B cell (primary cell): ENCODE results near the gene STRN. TPM values are rescaled to one million over a fixed set of nuclear protein-coding genes. Genes with fewer than 3 reads are reported as not detected.

Source experiments
- ATAC-seq: fragments of 200-7000 bp; cut with Tn5 transposase; one replicate; pipeline ENCODE4 v1.10.0; 2021; ENCODE audit warnings: low read depth, mild to moderate bottlenecking, moderate number of reproducible peaks, moderate library complexity
- CTCF ChIA-PET: fragments of 350-600 bp; sonication (Branson Sonifier 250); formaldehyde crosslinking; loops from one replicate; lab custom pipeline; 2021; ENCODE audit warnings: antibody characterized with exemption, inconsistent platforms; lab: Charles Lee
- POLR2A ChIA-PET: fragments of 350-600 bp; sonication (Branson Sonifier 250); formaldehyde crosslinking; loops from one replicate; lab custom pipeline; 2021; ENCODE audit warnings: antibody characterized with exemption; lab: Charles Lee
- DNase-seq: peaks from one replicate; pipeline ENCODE4 v3.0.0; 2013
- H2AFZ ChIP-seq: 2 replicates; pipeline ENCODE4 v1.6.1; 2012; ENCODE audit warnings: mild to moderate bottlenecking, low read depth, low read length; ENCODE audit not compliant: insufficient read depth, poor library complexity, severe bottlenecking
- H3K27ac ChIP-seq, 2 donors: 1 replicate in 1 of 2; 2 replicates in 1 of 2; pipeline ENCODE4 v1.5.1; 2012 to 2013; ENCODE audit warnings: low read length in 2 of 2, mild to moderate bottlenecking in 2 of 2, moderate library complexity in 1 of 2
- H3K27me3 ChIP-seq, 4 experiments: fragments of 200-600 bp in 1 of 4; sonication (generic) in 1 of 4; replicated peaks in 1 of 4; 1 replicate in 2 of 4; 2 replicates in 2 of 4; pipeline versions ENCODE4 v1.6.1 to v1.7.0; 2013 to 2016; ENCODE audit warnings: low read length in 3 of 4, mild to moderate bottlenecking in 2 of 4, mixed read lengths in 1 of 4, moderate library complexity in 1 of 4; ENCODE audit not compliant: insufficient read depth in 4 of 4, control insufficient read depth in 3 of 4; ENCODE audit errors: control extremely low read depth in 1 of 4
- H3K36me3 ChIP-seq, 2 experiments: replicated peaks in 1 of 2; 1 replicate in 1 of 2; 2 replicates in 1 of 2; pipeline versions ENCODE4 v1.6.1 to v1.7.1; 2013; ENCODE audit warnings: low read length in 1 of 2; ENCODE audit not compliant: insufficient read depth in 2 of 2, control insufficient read depth in 1 of 2; ENCODE audit errors: control extremely low read depth in 1 of 2, extremely low read depth in 1 of 2
- H3K4me1 ChIP-seq, 2 donors: fragments of 200-600 bp in 1 of 2; sonication (generic) in 1 of 2; 1 replicate in 1 of 2; 2 replicates in 1 of 2; pipeline versions ENCODE4 v1.5.1 to v1.6.1; 2013 to 2017; ENCODE audit warnings: low read length in 2 of 2; ENCODE audit not compliant: control insufficient read depth in 2 of 2, insufficient read depth in 2 of 2
- H3K4me2 ChIP-seq: replicated peaks from 2 replicates; pipeline ENCODE3; 2012; ENCODE audit warnings: mild to moderate bottlenecking, low read depth, low read length; ENCODE audit not compliant: poor library complexity, severe bottlenecking
- H3K4me3 ChIP-seq, 5 experiments: fragments of 200-600 bp in 1 of 5; sonication (generic) in 1 of 5; 1 replicate in 3 of 5; 2 replicates in 2 of 5; pipeline versions ENCODE4 v1.5.1 to v1.7.0; 2011 to 2016; ENCODE audit warnings: low read length in 4 of 5, mild to moderate bottlenecking in 4 of 5, low read depth in 2 of 5, control low read depth in 1 of 5, moderate library complexity in 1 of 5; ENCODE audit not compliant: insufficient read depth in 1 of 5; ENCODE audit errors: control extremely low read depth in 1 of 5, extremely low read depth in 1 of 5
- H3K79me2 ChIP-seq: fragments of 200-600 bp; sonication (generic); one replicate; pipeline ENCODE4 v1.6.0; 2016; ENCODE audit warnings: low read length; ENCODE audit not compliant: control insufficient read depth, insufficient read depth
- H3K9ac ChIP-seq: fragments of 200-600 bp; sonication (generic); 2 replicates; pipeline ENCODE4 v1.6.1; 2017; ENCODE audit warnings: mild to moderate bottlenecking, low read length, moderate library complexity
- H3K9me3 ChIP-seq, 3 donors: one replicate each; pipeline versions ENCODE4 v1.6.1 to v1.7.1; 2013; ENCODE audit warnings: low read length in 2 of 3; ENCODE audit not compliant: control insufficient read depth in 2 of 3, insufficient read depth in 1 of 3; ENCODE audit errors: control extremely low read depth in 1 of 3
- H4K20me1 ChIP-seq: 2 replicates; pipeline ENCODE4 v1.6.0; 2012; ENCODE audit warnings: mild to moderate bottlenecking, low read length; ENCODE audit not compliant: insufficient read depth, control insufficient read depth, poor library complexity, severe bottlenecking
- H3K27ac Mint-ChIP-seq: one replicate; pipeline ENCODE4 v1.8.0; 2021; ENCODE audit warnings: mixed read lengths
- H3K27me3 Mint-ChIP-seq: one replicate; pipeline ENCODE4 v1.8.0; 2021; ENCODE audit warnings: mixed read lengths
- H3K4me1 Mint-ChIP-seq: one replicate; pipeline ENCODE4 v1.8.0; 2021; ENCODE audit warnings: mixed read lengths
- H3K4me3 Mint-ChIP-seq: one replicate; pipeline ENCODE4 v1.8.0; 2021; ENCODE audit warnings: mixed read lengths
- H3K9me3 Mint-ChIP-seq: one replicate; pipeline ENCODE4 v1.8.0; 2022; ENCODE audit warnings: mixed read lengths; ENCODE audit not compliant: insufficient read depth
- EZH2 ChIP-seq: IDR thresholded peaks from 2 replicates; pipeline ENCODE4 v1.6.1; 2012; ENCODE audit warnings: borderline replicate concordance, low read depth, mild to moderate bottlenecking, moderate library complexity, low read length; ENCODE audit not compliant: insufficient read depth, poor library complexity, severe bottlenecking
- WGBS: methylation state at CpG from one replicate; pipeline ENCODE4 v1.1.5; 2013; ENCODE audit warnings: missing lambda C conversion rate; ENCODE audit not compliant: insufficient coverage; 5-methylcytosine and 5-hydroxymethylcytosine counted together
- intact Hi-C: fragments of 100-400 bp; cut with micrococcal nuclease; formaldehyde crosslinking; loops from one replicate; pipeline ENCODE4 v1.10.0; 2022
- polyA plus RNA-seq: library from polyadenylated mRNA; depleted of rRNA; stranded (reverse); fragments of >200 nt; gene quantifications from 2 replicates; pipeline ENCODE4 v1.2.3, GENCODE V29; 2012
- total RNA-seq, 2 donors: library from RNA; stranded (reverse); fragments of 120-200 nt in 1 of 2; gene quantifications; 1 replicate in 1 of 2; 2 replicates in 1 of 2; pipeline versions ENCODE4 v1.2.3 to v1.2.4, GENCODE V29; 2013 to 2022
- TF ChIP-seq, protein P1 (sequence below): fragments of 200-600 bp; IDR thresholded peaks from one replicate; pipeline ENCODE4 v1.8.0; 2022; ENCODE audit warnings: antibody characterized with exemption, mild to moderate bottlenecking

STRN gene
- total and polyA plus RNA-seq, 2 donors (not counting 1 experiment from before 2014, with no cell fraction given): 5.8 to 38.6 TPM

DNA sequence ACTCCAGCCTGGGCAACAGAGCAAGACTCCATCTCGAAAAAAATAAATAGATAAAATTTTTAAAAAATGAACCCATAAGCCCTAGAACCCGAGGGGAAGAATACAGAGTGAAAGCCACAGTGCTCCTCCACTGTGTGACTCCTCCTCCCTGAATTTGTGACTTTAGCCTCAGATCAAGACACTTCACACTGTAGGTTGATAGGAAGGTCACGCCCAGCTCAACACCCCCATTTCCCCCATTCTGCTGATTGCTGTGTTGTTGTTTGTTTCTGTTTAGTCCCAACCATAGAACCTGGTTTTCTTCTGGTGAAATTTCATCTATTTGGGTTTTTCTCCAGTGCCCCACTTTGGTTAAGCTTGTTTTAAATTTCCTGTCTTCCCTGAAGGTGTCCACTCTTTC lies 167.6 kb downstream of the STRN start:
- TF ChIP-seq, protein P1, sequence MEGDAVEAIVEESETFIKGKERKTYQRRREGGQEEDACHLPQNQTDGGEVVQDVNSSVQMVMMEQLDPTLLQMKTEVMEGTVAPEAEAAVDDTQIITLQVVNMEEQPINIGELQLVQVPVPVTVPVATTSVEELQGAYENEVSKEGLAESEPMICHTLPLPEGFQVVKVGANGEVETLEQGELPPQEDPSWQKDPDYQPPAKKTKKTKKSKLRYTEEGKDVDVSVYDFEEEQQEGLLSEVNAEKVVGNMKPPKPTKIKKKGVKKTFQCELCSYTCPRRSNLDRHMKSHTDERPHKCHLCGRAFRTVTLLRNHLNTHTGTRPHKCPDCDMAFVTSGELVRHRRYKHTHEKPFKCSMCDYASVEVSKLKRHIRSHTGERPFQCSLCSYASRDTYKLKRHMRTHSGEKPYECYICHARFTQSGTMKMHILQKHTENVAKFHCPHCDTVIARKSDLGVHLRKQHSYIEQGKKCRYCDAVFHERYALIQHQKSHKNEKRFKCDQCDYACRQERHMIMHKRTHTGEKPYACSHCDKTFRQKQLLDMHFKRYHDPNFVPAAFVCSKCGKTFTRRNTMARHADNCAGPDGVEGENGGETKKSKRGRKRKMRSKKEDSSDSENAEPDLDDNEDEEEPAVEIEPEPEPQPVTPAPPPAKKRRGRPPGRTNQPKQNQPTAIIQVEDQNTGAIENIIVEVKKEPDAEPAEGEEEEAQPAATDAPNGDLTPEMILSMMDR: no peak
- no peak for TF ChIP-seq EZH2
- intact Hi-C loops: no loop called here
- H3K4me3 Mint-ChIP-seq: no peak overlapping the region
- H3K27me3 Mint-ChIP-seq: peaks cover 32% of the 10 kb centered on the region
- Histone ChIP-seq H3K79me2 (no peaks in the 10 kb centered on the region), H3K9me3 (peaks cover 0 to 3% (median 0%) of the 10 kb centered on the region in 3 donors), H2AFZ (no peak overlapping the region), H3K4me3 (no peak overlapping the region), H3K4me2 (no peak overlapping the region), H4K20me1 (no peaks in the 10 kb centered on the region), H3K27ac (no peak overlapping the region), H3K9ac (no peak overlapping the region), H3K36me3 (no peaks in the 10 kb centered on the region), H3K4me1 (no peaks in the 10 kb centered on the region), H3K27me3 (peaks cover 0 to 5% (median 1%) of the 10 kb centered on the region in 4 experiments)
- ChIA-PET CTCF (no interaction called here), POLR2A (no interaction called here)
- H3K27ac Mint-ChIP-seq: no peak overlapping the region
- WGBS: no CpG with 5 or more reads among the region's 3 CpGs
- H3K9me3 Mint-ChIP-seq: no peaks in the 10 kb centered on the region
- ATAC-seq: no peak
- DNase-seq: no peak
- H3K4me1 Mint-ChIP-seq: no peaks in the 10 kb centered on the region

DNA sequence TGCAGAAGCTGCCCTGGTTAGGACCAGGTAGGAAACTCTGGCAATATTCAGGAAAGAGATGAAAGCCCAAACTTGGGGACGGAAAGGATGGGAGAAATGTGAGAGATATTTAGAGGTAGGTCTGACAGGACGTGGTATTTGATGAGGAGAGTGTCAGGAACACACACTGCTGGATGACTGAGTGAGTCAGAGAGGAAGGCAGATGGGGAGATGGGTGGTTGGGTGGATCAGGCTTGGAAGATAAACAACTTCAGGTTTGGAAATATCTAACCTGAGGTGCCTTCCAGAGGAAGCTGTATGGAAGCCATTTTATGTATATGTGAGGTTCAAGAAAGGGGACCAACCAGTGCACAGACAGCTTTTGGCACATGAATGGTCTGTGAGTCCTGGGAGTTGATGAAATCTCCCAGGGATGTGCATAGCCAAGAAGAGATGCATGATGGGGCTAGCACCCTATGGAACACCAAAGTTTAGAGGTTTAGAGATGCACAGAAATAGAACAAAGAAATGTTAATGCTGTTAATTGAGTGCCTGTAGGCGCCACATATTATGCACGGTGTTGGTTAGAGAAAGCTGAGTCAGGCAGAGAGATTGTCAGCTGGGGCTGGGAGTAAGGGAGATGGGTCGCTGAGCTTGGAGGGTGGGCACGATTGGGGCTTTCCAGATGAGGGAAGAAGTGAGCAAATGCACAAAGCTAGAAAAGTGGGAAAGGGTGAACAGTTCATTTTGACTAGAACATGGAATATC lies 168.8 kb downstream of the STRN start:
- Mint-ChIP-seq H3K9me3 (no peaks in the 10 kb centered on the region), H3K4me3 (no peak overlapping the region), H3K27ac (no peak overlapping the region), H3K4me1 (no peaks in the 10 kb centered on the region), H3K27me3 (peaks cover 32% of the 10 kb centered on the region)
- Histone ChIP-seq H4K20me1 (no peaks in the 10 kb centered on the region), H3K27me3 (peaks cover 0 to 5% (median 1%) of the 10 kb centered on the region in 4 experiments), H3K4me3 (no peak overlapping the region), H3K79me2 (no peaks in the 10 kb centered on the region), H3K4me2 (no peak overlapping the region), H3K9ac (no peak overlapping the region), H2AFZ (no peak overlapping the region), H3K36me3 (no peaks in the 10 kb centered on the region), H3K9me3 (no peaks in the 10 kb centered on the region), H3K27ac (no peak overlapping the region), H3K4me1 (no peaks in the 10 kb centered on the region)
- no peak for DNase-seq
- no peak for ATAC-seq
- CTCF ChIA-PET: interaction anchor here (4.6 kb wide), 1 partner anchor 12 kb away, joined by 29 read pairs; no protein-coding TSS in a partner anchor
- 61% methylated on average over 6 of the region's 6 CpGs for WGBS
- TF ChIP-seq, protein P1: no peak
- no peak for TF ChIP-seq EZH2
- POLR2A ChIA-PET: no interaction called here
- intact Hi-C loops: no loop called here
